ENCODE results near the gene SEMA5B.

Gene SEMA5B

DNA sequence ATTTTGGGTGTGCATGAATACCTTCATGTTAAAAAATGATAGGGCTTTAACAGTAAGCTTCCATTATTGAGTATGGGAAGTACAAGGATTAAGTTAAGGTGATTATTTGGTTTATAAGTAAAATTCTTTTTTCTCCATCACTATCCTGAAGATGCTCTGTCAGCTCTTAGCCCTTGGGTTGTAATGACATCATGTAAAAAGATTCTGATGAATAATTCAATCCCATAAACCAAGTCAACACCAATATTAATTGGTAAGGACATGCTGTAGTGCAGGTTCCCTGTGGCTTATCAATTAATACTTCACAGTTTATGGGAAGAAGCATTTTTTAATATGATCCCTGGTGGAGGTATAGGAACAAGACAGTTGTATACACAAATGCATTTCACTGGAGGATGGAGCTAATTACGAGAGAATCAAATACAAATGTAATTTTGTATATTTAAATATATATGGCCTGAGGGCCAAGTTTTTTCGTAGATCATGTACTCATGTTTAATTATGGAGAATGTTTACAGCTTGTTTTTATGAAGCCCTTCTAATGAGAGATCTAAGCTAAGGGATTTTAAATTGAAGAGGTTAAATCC, 145.1 kb downstream of the SEMA5B start:
- Histone ChIP-seq H3K4me1 (ENCODE audit: insufficient read depth, low read length, severe bottlenecking) (no peaks in the 10 kb centered on the region), H3K9me2 (ENCODE audit: low read depth, low read length) (no peaks in the 10 kb centered on the region), H3K27me3 (ENCODE audit: insufficient read depth, low read length) (no peaks in the 10 kb centered on the region), H3K4me3 (ENCODE audit: low read depth, low read length, poor library complexity, severe bottlenecking) (no peak overlapping the region), H3K27ac (ENCODE audit: low read depth, low read length, poor library complexity, severe bottlenecking) (no peak overlapping the region), H4K20me1 (ENCODE audit: insufficient read depth, low read length) (no peaks in the 10 kb centered on the region; the same call in 1 of the 2 replicates), H3K79me2 (ENCODE audit: insufficient read depth, low read length) (no peaks in the 10 kb centered on the region), H3K9me3 (ENCODE audit: low read length) (no peaks in the 10 kb centered on the region), H3K4me2 (ENCODE audit: low read length) (no peak overlapping the region), H3K36me3 (ENCODE audit: insufficient read depth, low read length) (no peaks in the 10 kb centered on the region; the same call in 1 of the 2 replicates), H3K9ac (ENCODE audit: low read length) (no peak overlapping the region), H3F3A (ENCODE audit: insufficient read depth, low read length) (no peaks in the 10 kb centered on the region), H2AFZ (ENCODE audit: low read length) (no peak overlapping the region)
- TF ChIP-seq EZH2 (IDR thresholded peaks at IDR 0.05; ENCODE audit: borderline replicate concordance, low read length): no peak
- no peak for TF ChIP-seq CTCF (IDR thresholded peaks at IDR 0.05; ENCODE audit: low read length)

DNA sequence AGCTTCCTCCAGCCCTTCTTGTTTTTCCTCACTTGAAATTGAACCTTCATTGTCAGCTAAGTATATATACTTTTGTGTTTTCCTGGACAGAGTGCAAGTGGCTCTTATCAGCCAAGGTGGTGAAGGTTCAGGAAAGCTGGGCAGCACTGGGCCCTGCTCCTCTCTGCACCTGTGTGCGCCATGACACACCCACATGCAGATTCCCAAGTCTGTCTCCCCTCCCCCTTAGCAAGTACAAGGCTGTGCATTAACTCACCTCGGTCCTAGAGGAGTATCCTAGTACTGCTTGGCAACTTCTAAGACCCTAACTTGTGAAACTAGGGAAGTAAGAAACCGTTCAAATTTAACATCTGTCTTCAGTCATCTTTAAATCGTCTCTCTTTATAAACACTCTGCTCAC, 146.9 kb downstream of the SEMA5B start:
- no peak for TF ChIP-seq CTCF (IDR thresholded peaks at IDR 0.05; ENCODE audit: low read length)
- TF ChIP-seq EZH2 (IDR thresholded peaks at IDR 0.05; ENCODE audit: borderline replicate concordance, low read length): no peak
- H3K27me3 ChIP-seq (ENCODE audit: insufficient read depth, low read length): no peaks in the 10 kb centered on the region
- H3K9ac ChIP-seq (ENCODE audit: low read length): no peak overlapping the region
- H3K79me2 ChIP-seq (ENCODE audit: insufficient read depth, low read length): no peaks in the 10 kb centered on the region
- H2AFZ ChIP-seq (ENCODE audit: low read length): no peak overlapping the region
- H3F3A ChIP-seq (ENCODE audit: insufficient read depth, low read length): no peaks in the 10 kb centered on the region
- no peaks in the 10 kb centered on the region; the same call in 1 of the 2 replicates for H3K36me3 ChIP-seq (ENCODE audit: insufficient read depth, low read length)
- no peaks in the 10 kb centered on the region; the same call in 1 of the 2 replicates for H4K20me1 ChIP-seq (ENCODE audit: insufficient read depth, low read length)
- no peak overlapping the region for H3K27ac ChIP-seq (ENCODE audit: low read depth, low read length, poor library complexity, severe bottlenecking)
- no peak overlapping the region for H3K4me2 ChIP-seq (ENCODE audit: low read length)
- no peaks in the 10 kb centered on the region for H3K9me3 ChIP-seq (ENCODE audit: low read length)
- no peaks in the 10 kb centered on the region for H3K4me1 ChIP-seq (ENCODE audit: insufficient read depth, low read length, severe bottlenecking)
- H3K4me3 ChIP-seq (ENCODE audit: low read depth, low read length, poor library complexity, severe bottlenecking): no peak overlapping the region
- H3K9me2 ChIP-seq (ENCODE audit: low read depth, low read length): no peaks in the 10 kb centered on the region

- no peaks in the 10 kb centered on the region for H3K9me3 ChIP-seq (ENCODE audit: low read length)
- H2AFZ ChIP-seq (ENCODE audit: low read length): no peak overlapping the region
- no peaks in the 10 kb centered on the region for H3K79me2 ChIP-seq (ENCODE audit: insufficient read depth, low read length)
- H3K4me2 ChIP-seq (ENCODE audit: low read length): no peak overlapping the region
- TF ChIP-seq EZH2 (IDR thresholded peaks at IDR 0.05; ENCODE audit: borderline replicate concordance, low read length) (no peak), CTCF (IDR thresholded peaks at IDR 0.05; ENCODE audit: low read length) (no peak)
- H3K4me1 ChIP-seq (ENCODE audit: insufficient read depth, low read length, severe bottlenecking): no peaks in the 10 kb centered on the region
- H3K9ac ChIP-seq (ENCODE audit: low read length): no peak overlapping the region
- no peaks in the 10 kb centered on the region; the same call in 1 of the 2 replicates for H3K36me3 ChIP-seq (ENCODE audit: insufficient read depth, low read length)
- H3K27ac ChIP-seq (ENCODE audit: low read depth, low read length, poor library complexity, severe bottlenecking): no peak overlapping the region
- H3F3A ChIP-seq (ENCODE audit: insufficient read depth, low read length): no peaks in the 10 kb centered on the region
- no peak overlapping the region for H3K4me3 ChIP-seq (ENCODE audit: low read depth, low read length, poor library complexity, severe bottlenecking)
- no peaks in the 10 kb centered on the region; the same call in 1 of the 2 replicates for H4K20me1 ChIP-seq (ENCODE audit: insufficient read depth, low read length)
- no peaks in the 10 kb centered on the region for H3K27me3 ChIP-seq (ENCODE audit: insufficient read depth, low read length)
- H3K9me2 ChIP-seq (ENCODE audit: low read depth, low read length): no peaks in the 10 kb centered on the region
Measured at GRCh38 chr3:122880173-122880572, 147.4 kb downstream of the SEMA5B start.
